Endothelial cell of coronary artery (primary cell): ENCODE measurements around the gene FCRL4. TPM values are rescaled to one million over a fixed set of nuclear protein-coding genes. Genes with fewer than 3 reads are reported as not detected.

ENCODE experiments used
- total RNA-seq: library from RNA; depleted of rRNA; stranded (reverse); fragments of >200 nt; gene quantifications from 2 replicates; pipeline ENCODE4 v1.2.3, GENCODE V29; 2014

FCRL4 gene
- total RNA-seq: not detected in 2 replicates

GRCh38 chr1:157597959-157598667, at the start of gene FCRL4:
Gene FCRL4, minus strand, starts transcription at chr1:157598085. Its CDS starts 141 bp downstream, at chr1:157597944.

DNA sequence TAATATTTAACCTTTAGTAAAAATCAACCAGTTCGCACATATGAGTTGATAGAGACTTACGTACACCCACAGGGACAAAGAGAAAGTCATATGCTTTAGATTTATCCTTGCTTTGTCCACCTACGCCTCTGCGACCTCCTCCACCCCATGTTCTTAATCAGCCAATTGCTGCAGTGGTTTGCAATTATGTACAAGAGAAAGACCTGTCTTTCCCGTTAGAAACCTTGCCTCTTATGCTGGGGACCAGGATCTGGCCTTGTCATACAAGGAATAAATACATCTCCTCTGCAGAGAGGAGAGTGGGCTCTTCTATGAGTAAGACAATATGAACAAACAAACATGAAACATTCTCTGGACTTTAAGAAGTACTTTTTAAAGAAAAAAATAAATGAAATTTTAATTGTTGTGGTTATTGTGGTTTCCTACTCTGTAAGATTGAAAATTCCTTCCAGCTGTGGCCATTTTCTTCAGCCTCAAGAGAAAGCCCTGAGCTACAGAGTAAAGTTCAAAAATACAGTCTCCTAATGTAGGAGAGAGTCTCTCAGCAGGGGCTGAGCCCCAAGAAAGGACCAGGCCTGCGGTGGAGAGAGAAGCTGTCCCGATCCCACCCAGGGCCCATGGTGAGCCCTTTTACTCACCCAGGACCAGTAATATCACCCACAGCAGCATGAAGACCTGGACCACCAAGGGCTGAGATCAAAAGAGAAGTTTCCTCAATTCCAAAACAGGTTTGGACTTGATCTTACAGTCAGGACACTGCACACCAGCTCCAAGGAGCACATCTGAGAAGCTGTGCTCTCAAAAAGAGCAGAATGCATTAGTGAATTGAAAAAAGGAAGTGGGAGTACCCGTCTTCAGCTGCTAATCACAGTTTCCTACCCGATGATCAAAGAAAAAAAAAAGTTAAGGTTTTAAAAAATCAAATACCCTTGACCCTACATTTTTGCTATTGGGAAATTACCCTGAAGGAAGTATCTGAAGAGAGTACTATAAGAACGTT, 45.9 kb downstream of the FCRL4 start, which contains the start of gene FCRL5:
FCRL5 (minus strand) TSS at position 822 of the 1,000 bp plus-strand sequence; CDS start at position 669, 153 bp downstream.

Other genes starting within 250 kb of the FCRL4 start
- gene FCRL5, start 45.6 kb downstream of the FCRL4 start, total RNA-seq: not detected in 2 replicates
- gene FCRL3, start 102.7 kb upstream of the FCRL4 start, total RNA-seq: not detected in 2 replicates
- not detected in 2 replicates for gene FCRL2, start 179.0 kb upstream of the FCRL4 start, total RNA-seq
- not detected in 2 replicates for gene FCRL1, start 222.0 kb upstream of the FCRL4 start, total RNA-seq
- not detected in 2 replicates for gene CD5L, start 243.7 kb upstream of the FCRL4 start, total RNA-seq